PC-9 (cell line): Measurements from ENCODE around the gene SFI1. TPM values are rescaled to one million over a fixed set of nuclear protein-coding genes. Genes with fewer than 3 reads are reported as not detected.

Source experiments
- BruUV-seq: library from RNA; stranded (reverse); fragments of 400-500 nt; replicated peaks from 2 replicates; lab custom pipeline; 2021; lab: Mats Ljungman, UMichigan
- CTCF ChIA-PET: fragments of 300-600 bp; sonication (Branson Sonifier 250); formaldehyde crosslinking; loops from one replicate; lab custom pipeline; 2022; ENCODE audit warnings: antibody characterized with exemption; lab: Charles Lee
- POLR2A ChIA-PET: fragments of 300-600 bp; sonication (Branson Sonifier 250); formaldehyde crosslinking; loops from one replicate; lab custom pipeline; 2022; ENCODE audit warnings: antibody characterized with exemption; ENCODE audit not compliant: unreplicated experiment; lab: Charles Lee
- DNase-seq, 2 experiments: peaks; one replicate each; pipeline versions ENCODE4 v3.0.0 to v3.0.0-alpha.2; 2015 to 2022; ENCODE audit warnings: mixed read lengths in 1 of 2
- H2AFZ ChIP-seq: fragments of 200-600 bp; sonication (generic); 2 replicates; pipeline ENCODE4 v1.8.1; 2017; ENCODE audit warnings: antibody characterized with exemption
- H3F3A ChIP-seq: fragments of 200-600 bp; sonication (generic); 2 replicates; pipeline ENCODE4 v1.8.1; 2017; ENCODE audit warnings: antibody characterized with exemption, mild to moderate bottlenecking, low read depth; ENCODE audit not compliant: insufficient read depth
- H3K27ac ChIP-seq: fragments of 200-600 bp; sonication (generic); 2 replicates; pipeline ENCODE4 v1.6.1; 2016; ENCODE audit warnings: mixed run types
- H3K27me3 ChIP-seq: fragments of 200-600 bp; sonication (generic); 2 replicates; pipeline ENCODE4 v1.6.1; 2016; ENCODE audit warnings: low read depth, mixed run types; ENCODE audit not compliant: insufficient read depth
- H3K36me3 ChIP-seq: fragments of 200-600 bp; sonication (generic); 2 replicates; pipeline ENCODE4 v1.6.1; 2016; ENCODE audit warnings: low read depth, mixed run types
- H3K4me1 ChIP-seq: fragments of 200-600 bp; sonication (generic); replicated peaks from 2 replicates; pipeline ENCODE4 v1.6.1; 2016; ENCODE audit warnings: mixed run types; ENCODE audit not compliant: insufficient read depth
- H3K4me2 ChIP-seq: fragments of 200-600 bp; sonication (generic); 2 replicates; pipeline ENCODE4 v1.6.1; 2017; ENCODE audit warnings: mixed run types
- H3K4me3 ChIP-seq: fragments of 200-600 bp; sonication (generic); 2 replicates; pipeline ENCODE4 v1.6.1; 2016; ENCODE audit warnings: mixed run types
- H3K79me2 ChIP-seq: fragments of 200-600 bp; sonication (generic); 2 replicates; pipeline ENCODE4 v1.6.1; 2017; ENCODE audit warnings: low read depth, mixed run types
- H3K9me2 ChIP-seq: fragments of 200-600 bp; sonication (generic); 2 replicates; pipeline ENCODE4 v1.8.1; 2017; ENCODE audit warnings: mild to moderate bottlenecking; ENCODE audit not compliant: insufficient read depth
- H3K9me3 ChIP-seq: fragments of 200-600 bp; sonication (generic); 2 replicates; pipeline ENCODE4 v1.8.1; 2016; ENCODE audit warnings: low read depth; ENCODE audit not compliant: insufficient read depth
- H4K20me1 ChIP-seq: fragments of 200-600 bp; sonication (generic); 2 replicates; pipeline ENCODE4 v1.8.1; 2017; ENCODE audit not compliant: insufficient read depth
- CTCF ChIP-seq: fragments of 200-600 bp; sonication (generic); conservative IDR thresholded peaks from 2 replicates; pipeline ENCODE4 v1.6.1; 2017; ENCODE audit warnings: mixed run types, antibody characterized with exemption, mild to moderate bottlenecking, moderate library complexity
- EZH2 ChIP-seq: fragments of 200-600 bp; sonication (generic); IDR thresholded peaks from 2 replicates; pipeline ENCODE4 v1.8.0; 2017; ENCODE audit warnings: antibody characterized with exemption, low read depth
- intact Hi-C: fragments of 100-400 bp; cut with micrococcal nuclease; formaldehyde crosslinking; loops from one replicate; pipeline ENCODE4 v1.10.0; 2022; ENCODE audit not compliant: unreplicated experiment
- total RNA-seq: library from RNA; stranded (reverse); gene quantifications from 2 replicates; pipeline ENCODE4 v1.2.3, GENCODE V29; 2021

SFI1 gene
- total RNA-seq, 1 experiment from 2014 or later, result 57.9 TPM

DNA sequence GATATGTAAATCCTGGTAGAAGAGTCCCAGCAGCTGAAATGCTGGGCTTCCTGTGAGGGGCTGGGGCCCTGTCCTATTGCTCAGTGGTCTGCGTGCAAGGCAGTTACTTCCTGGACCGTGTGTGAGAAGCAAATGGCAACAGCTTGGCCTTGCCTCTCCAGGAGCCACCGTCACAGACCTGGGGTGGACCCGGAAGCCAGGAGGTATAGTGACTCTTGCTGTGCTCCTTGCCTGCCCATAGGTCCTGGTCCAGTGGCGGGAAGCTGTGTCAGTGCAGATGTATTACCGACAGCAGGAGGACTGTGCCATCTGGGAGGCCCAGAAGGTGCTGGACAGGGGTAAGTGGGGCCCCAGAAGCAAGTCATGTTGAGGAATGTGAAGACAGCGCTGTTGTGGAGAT, 111.4 kb downstream of the SFI1 start:
- peaks cover 10% of the 10 kb centered on the region for H3F3A ChIP-seq
- no peaks in the 10 kb centered on the region for H3K9me2 ChIP-seq
- CTCF ChIA-PET, result no interaction called here
- no peak overlapping the region for H2AFZ ChIP-seq
- no peaks in the 10 kb centered on the region for H3K79me2 ChIP-seq
- H3K36me3 ChIP-seq, result no peaks in the 10 kb centered on the region
- TF ChIP-seq EZH2 (no peak), CTCF (no peak)
- no peaks in the 10 kb centered on the region for H3K9me3 ChIP-seq
- H3K4me3 ChIP-seq, result no peak overlapping the region
- no peaks in the 10 kb centered on the region for H4K20me1 ChIP-seq
- intact Hi-C loops, result no loop called here
- H3K4me1 ChIP-seq, result peaks cover 6% of the 10 kb centered on the region
- BruUV-seq, result no TSS peak
- H3K4me2 ChIP-seq, result no peak overlapping the region
- no peak for DNase-seq
- H3K27me3 ChIP-seq, result no peaks in the 10 kb centered on the region
- POLR2A ChIA-PET, result no interaction called here
- no peak overlapping the region for H3K27ac ChIP-seq

DNA sequence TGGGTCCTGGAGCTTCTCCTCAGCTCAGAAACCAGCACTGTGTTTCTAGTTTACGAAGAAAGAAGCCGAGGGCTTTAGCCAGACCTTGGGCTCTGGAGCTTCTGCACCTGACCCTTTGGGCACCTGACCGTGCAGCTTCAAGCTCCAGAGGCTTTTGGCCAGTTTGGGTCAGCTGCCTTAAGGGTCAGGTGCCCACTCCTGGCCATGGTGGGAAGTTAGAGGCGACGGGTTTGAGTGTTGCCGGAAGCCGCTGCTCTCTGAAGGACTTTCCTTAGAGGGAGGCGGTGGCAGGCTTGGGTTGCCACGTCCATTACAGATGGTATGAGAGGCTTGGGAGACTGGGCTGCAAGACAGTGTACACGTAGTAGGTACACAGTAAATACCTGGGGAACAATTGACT, 113.4 kb downstream of the SFI1 start:
- CTCF ChIA-PET, result no interaction called here
- BruUV-seq, result no TSS peak

GRCh38 chr22:31610611-31611010, 114.3 kb downstream of the SFI1 start:
- intact Hi-C loops, result no loop called here
- no TSS peak for BruUV-seq
- POLR2A ChIA-PET, result no interaction called here

More for the DNA sequence above, 113.4 kb downstream of the SFI1 start:
- no peaks in the 10 kb centered on the region for H3K79me2 ChIP-seq
- no peaks in the 10 kb centered on the region for H3K36me3 ChIP-seq
- H4K20me1 ChIP-seq, result no peaks in the 10 kb centered on the region
- TF ChIP-seq EZH2 (no peak), CTCF (no peak)
- H3K9me2 ChIP-seq, result no peaks in the 10 kb centered on the region
- POLR2A ChIA-PET, result no interaction called here
- no peak overlapping the region for H3K4me2 ChIP-seq
- no peaks in the 10 kb centered on the region for H3K4me1 ChIP-seq
- H3K27me3 ChIP-seq, result no peaks in the 10 kb centered on the region
- H3K4me3 ChIP-seq, result no peak overlapping the region
- H2AFZ ChIP-seq, result no peak overlapping the region
- intact Hi-C loops, result no loop called here
- DNase-seq, result no peak
- no peak overlapping the region for H3K27ac ChIP-seq
- H3F3A ChIP-seq, result peaks cover 5% of the 10 kb centered on the region; the same call in 1 of the 2 replicates
- H3K9me3 ChIP-seq, result no peaks in the 10 kb centered on the region

More at GRCh38 chr22:31610611-31611010, 114.3 kb downstream of the SFI1 start:
- Histone ChIP-seq H3K9me2 (no peaks in the 10 kb centered on the region), H3K4me2 (no peak overlapping the region), H3K4me3 (no peak overlapping the region), H3K79me2 (no peaks in the 10 kb centered on the region), H3F3A (peaks cover 9% of the 10 kb centered on the region; the same call in 1 of the 2 replicates), H3K27ac (no peak overlapping the region), H3K4me1 (no peaks in the 10 kb centered on the region), H4K20me1 (no peaks in the 10 kb centered on the region), H2AFZ (no peak overlapping the region), H3K36me3 (no peaks in the 10 kb centered on the region), H3K9me3 (no peaks in the 10 kb centered on the region), H3K27me3 (no peaks in the 10 kb centered on the region)
- no peak for TF ChIP-seq EZH2
- TF ChIP-seq CTCF, result no peak
- CTCF ChIA-PET, result no interaction called here
- no peak for DNase-seq
